ENCODE measurements around the gene FAM120B.
A peak's percentile ranks its signal among the peaks of the same experiment; 100 is the strongest.

Gene FAM120B

DNA sequence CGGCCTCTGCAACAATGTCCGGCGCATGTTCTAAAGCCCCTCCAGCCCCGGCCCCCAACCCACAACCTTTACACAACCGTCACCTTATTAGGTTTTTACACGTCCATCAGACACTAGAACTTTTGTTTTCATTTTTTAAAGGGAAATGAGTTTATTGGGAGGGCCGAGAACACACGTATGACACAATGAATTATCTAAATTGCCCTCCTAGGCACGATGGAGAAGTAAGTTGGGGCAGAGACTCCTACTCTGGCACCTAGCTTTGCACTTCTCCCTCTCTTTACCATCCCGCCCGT lies 14.5 kb upstream of the FAM120B start:
- peaks cover 10% of the 10 kb centered on the region for H3K27me3 ChIP-seq (ENCODE audit: insufficient read depth, low read length)
- H3K9me2 ChIP-seq (ENCODE audit: low read depth, low read length) = no peaks in the 10 kb centered on the region
- H2AFZ ChIP-seq (ENCODE audit: low read length) = no peak overlapping the region
- H3K9ac ChIP-seq (ENCODE audit: low read length) = no peak overlapping the region
- no peaks in the 10 kb centered on the region for H3K9me3 ChIP-seq (ENCODE audit: low read length)
- peak overlapping the region; percentile 67 for H3K4me2 ChIP-seq (ENCODE audit: low read length)
- H4K20me1 ChIP-seq (ENCODE audit: insufficient read depth, low read length) = no peaks in the 10 kb centered on the region
- H3K27ac ChIP-seq (ENCODE audit: low read depth, low read length, poor library complexity, severe bottlenecking) = no peak overlapping the region
- no peak overlapping the region for H3K4me3 ChIP-seq (ENCODE audit: low read depth, low read length, poor library complexity, severe bottlenecking)
- TF ChIP-seq, protein P1, sequence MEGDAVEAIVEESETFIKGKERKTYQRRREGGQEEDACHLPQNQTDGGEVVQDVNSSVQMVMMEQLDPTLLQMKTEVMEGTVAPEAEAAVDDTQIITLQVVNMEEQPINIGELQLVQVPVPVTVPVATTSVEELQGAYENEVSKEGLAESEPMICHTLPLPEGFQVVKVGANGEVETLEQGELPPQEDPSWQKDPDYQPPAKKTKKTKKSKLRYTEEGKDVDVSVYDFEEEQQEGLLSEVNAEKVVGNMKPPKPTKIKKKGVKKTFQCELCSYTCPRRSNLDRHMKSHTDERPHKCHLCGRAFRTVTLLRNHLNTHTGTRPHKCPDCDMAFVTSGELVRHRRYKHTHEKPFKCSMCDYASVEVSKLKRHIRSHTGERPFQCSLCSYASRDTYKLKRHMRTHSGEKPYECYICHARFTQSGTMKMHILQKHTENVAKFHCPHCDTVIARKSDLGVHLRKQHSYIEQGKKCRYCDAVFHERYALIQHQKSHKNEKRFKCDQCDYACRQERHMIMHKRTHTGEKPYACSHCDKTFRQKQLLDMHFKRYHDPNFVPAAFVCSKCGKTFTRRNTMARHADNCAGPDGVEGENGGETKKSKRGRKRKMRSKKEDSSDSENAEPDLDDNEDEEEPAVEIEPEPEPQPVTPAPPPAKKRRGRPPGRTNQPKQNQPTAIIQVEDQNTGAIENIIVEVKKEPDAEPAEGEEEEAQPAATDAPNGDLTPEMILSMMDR (IDR thresholded peaks at IDR 0.05; ENCODE audit: low read length) = no peak; the same call in 1 of the 2 replicates
- no peak for TF ChIP-seq EZH2 (IDR thresholded peaks at IDR 0.05; ENCODE audit: borderline replicate concordance, low read length)
- H3K4me1 ChIP-seq (ENCODE audit: insufficient read depth, low read length, severe bottlenecking) = peaks cover 43% of the 10 kb centered on the region
- no peaks in the 10 kb centered on the region for H3K36me3 ChIP-seq (ENCODE audit: insufficient read depth, low read length)
- 0 out of 2 replicates have a peak, but pooled peaks cover 6% of the 10 kb centered on the region for H3F3A ChIP-seq (ENCODE audit: insufficient read depth, low read length)
- no peaks in the 10 kb centered on the region for H3K79me2 ChIP-seq (ENCODE audit: insufficient read depth, low read length)

DNA sequence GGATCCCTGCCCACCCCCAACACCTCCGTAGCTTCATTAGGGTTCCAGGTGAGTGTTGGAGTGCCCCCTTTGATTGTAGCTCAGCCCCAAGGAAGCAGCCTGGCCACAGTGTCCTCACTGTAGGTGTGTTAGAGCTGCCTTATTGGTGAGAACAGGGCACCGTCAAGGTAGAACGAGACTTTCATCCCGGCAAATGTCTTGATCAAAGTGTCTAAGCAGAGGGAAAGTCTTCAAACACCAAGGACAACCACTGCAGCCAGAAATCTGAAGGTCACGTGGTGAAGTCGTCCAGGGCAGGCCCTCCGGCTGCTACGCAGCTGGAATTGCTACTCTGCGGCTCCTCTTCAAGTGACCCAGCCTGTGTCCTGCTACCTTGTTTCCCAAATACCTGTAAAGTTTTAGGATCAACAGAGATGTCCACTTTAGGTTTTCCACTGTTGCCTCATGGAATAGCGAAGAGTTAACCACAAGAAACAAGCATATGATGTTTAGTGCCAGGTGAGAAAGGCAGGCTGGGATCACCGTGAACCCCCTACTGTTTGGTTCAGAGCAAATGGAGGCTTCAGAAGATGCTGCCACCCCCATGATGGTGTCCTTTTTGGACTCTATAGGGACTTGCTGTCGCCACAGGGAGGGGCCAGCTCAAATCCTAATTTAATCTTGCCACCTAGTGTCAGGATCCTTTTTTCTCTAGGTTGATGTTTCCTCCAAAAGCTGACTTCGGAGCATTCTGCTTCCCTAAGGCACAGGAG lies 14.0 kb upstream of the FAM120B start:
- H4K20me1 ChIP-seq (ENCODE audit: insufficient read depth, low read length) = no peaks in the 10 kb centered on the region
- H3F3A ChIP-seq (ENCODE audit: insufficient read depth, low read length) = 0 out of 2 replicates have a peak, but pooled peaks cover 6% of the 10 kb centered on the region
- TF ChIP-seq EZH2 (IDR thresholded peaks at IDR 0.05; ENCODE audit: borderline replicate concordance, low read length) = no peak
- TF ChIP-seq, protein P1 (IDR thresholded peaks at IDR 0.05; ENCODE audit: low read length) = no peak; the same call in 1 of the 2 replicates
- no peaks in the 10 kb centered on the region for H3K79me2 ChIP-seq (ENCODE audit: insufficient read depth, low read length)
- H3K9ac ChIP-seq (ENCODE audit: low read length) = no peak overlapping the region
- no peaks in the 10 kb centered on the region for H3K36me3 ChIP-seq (ENCODE audit: insufficient read depth, low read length)
- H2AFZ ChIP-seq (ENCODE audit: low read length) = no peak overlapping the region
- no peak overlapping the region for H3K27ac ChIP-seq (ENCODE audit: low read depth, low read length, poor library complexity, severe bottlenecking)
- H3K4me1 ChIP-seq (ENCODE audit: insufficient read depth, low read length, severe bottlenecking) = peaks cover 43% of the 10 kb centered on the region
- no peak overlapping the region for H3K4me3 ChIP-seq (ENCODE audit: low read depth, low read length, poor library complexity, severe bottlenecking)
- no peaks in the 10 kb centered on the region for H3K9me3 ChIP-seq (ENCODE audit: low read length)
- peaks cover 10% of the 10 kb centered on the region for H3K27me3 ChIP-seq (ENCODE audit: insufficient read depth, low read length)
- H3K9me2 ChIP-seq (ENCODE audit: low read depth, low read length) = no peaks in the 10 kb centered on the region
- H3K4me2 ChIP-seq (ENCODE audit: low read length) = peak overlapping the region; percentile 67; the same call in 1 of the 2 replicates

GRCh38 chr6:170293341-170294231 lies 13.0 kb upstream of the FAM120B start:
- H3K9ac ChIP-seq (ENCODE audit: low read length) = no peak overlapping the region
- no peak overlapping the region for H3K4me2 ChIP-seq (ENCODE audit: low read length)
- H3K4me3 ChIP-seq (ENCODE audit: low read depth, low read length, poor library complexity, severe bottlenecking) = no peak overlapping the region
- H3K27ac ChIP-seq (ENCODE audit: low read depth, low read length, poor library complexity, severe bottlenecking) = no peak overlapping the region
- 0 out of 2 replicates have a peak, but pooled peaks cover 6% of the 10 kb centered on the region for H3F3A ChIP-seq (ENCODE audit: insufficient read depth, low read length)
- TF ChIP-seq EZH2 (IDR thresholded peaks at IDR 0.05; ENCODE audit: borderline replicate concordance, low read length) = no peak
- TF ChIP-seq, protein P1 (IDR thresholded peaks at IDR 0.05; ENCODE audit: low read length) = no peak
- H3K36me3 ChIP-seq (ENCODE audit: insufficient read depth, low read length) = no peaks in the 10 kb centered on the region
- H3K9me2 ChIP-seq (ENCODE audit: low read depth, low read length) = no peaks in the 10 kb centered on the region
- no peaks in the 10 kb centered on the region for H3K79me2 ChIP-seq (ENCODE audit: insufficient read depth, low read length)
- peaks cover 10% of the 10 kb centered on the region for H3K27me3 ChIP-seq (ENCODE audit: insufficient read depth, low read length)
- no peak overlapping the region for H2AFZ ChIP-seq (ENCODE audit: low read length)
- peaks cover 43% of the 10 kb centered on the region for H3K4me1 ChIP-seq (ENCODE audit: insufficient read depth, low read length, severe bottlenecking)
- no peaks in the 10 kb centered on the region for H4K20me1 ChIP-seq (ENCODE audit: insufficient read depth, low read length)
- no peaks in the 10 kb centered on the region for H3K9me3 ChIP-seq (ENCODE audit: low read length)
